OCI-LY1 (cell line): ENCODE results near the gene CNTN6.

Experiments used
- H2AFZ ChIP-seq: fragments of 200-600 bp; sonication (generic), shearing (Covaris generic); 2 replicates; pipeline ENCODE4 v1.6.0; 2014; ENCODE audit warnings: antibody characterized with exemption, mild to moderate bottlenecking, low read length
- H3F3A ChIP-seq: fragments of 200-600 bp; sonication (generic), shearing (Covaris generic); 2 replicates; pipeline ENCODE4 v1.6.0; 2014; ENCODE audit warnings: mild to moderate bottlenecking, antibody characterized with exemption, low read length, moderate library complexity; ENCODE audit not compliant: insufficient read depth
- H3K27ac ChIP-seq: fragments of 200-600 bp; sonication (generic); 2 replicates; pipeline ENCODE4 v1.5.1; 2014; ENCODE audit warnings: low read length, mixed run types, mild to moderate bottlenecking, low read depth; ENCODE audit not compliant: poor library complexity, severe bottlenecking
- H3K27me3 ChIP-seq: fragments of 200-600 bp; sonication (generic); 2 replicates; pipeline ENCODE4 v1.6.0; 2014; ENCODE audit warnings: antibody characterized with exemption, mild to moderate bottlenecking, low read length, moderate library complexity; ENCODE audit not compliant: insufficient read depth
- H3K36me3 ChIP-seq: fragments of 200-600 bp; sonication (generic); 2 replicates; pipeline ENCODE4 v1.6.1; 2014; ENCODE audit warnings: mild to moderate bottlenecking, antibody characterized with exemption, low read length, moderate library complexity, mixed read lengths; ENCODE audit not compliant: insufficient read depth
- H3K4me1 ChIP-seq: fragments of 200-600 bp; sonication (generic); 2 replicates; pipeline ENCODE4 v1.5.1; 2014; ENCODE audit warnings: mild to moderate bottlenecking, low read length, moderate library complexity; ENCODE audit not compliant: insufficient read depth, severe bottlenecking
- H3K4me2 ChIP-seq: fragments of 200-600 bp; sonication (generic), shearing (Covaris generic); 2 replicates; pipeline ENCODE4 v1.6.1; 2014; ENCODE audit warnings: low read length
- H3K4me3 ChIP-seq: fragments of 200-600 bp; sonication (generic); 2 replicates; pipeline ENCODE4 v1.5.1; 2014; ENCODE audit warnings: low read length, low read depth, mild to moderate bottlenecking, mixed read lengths; ENCODE audit not compliant: poor library complexity, severe bottlenecking
- H3K79me2 ChIP-seq: fragments of 200-600 bp; shearing (Covaris generic); 2 replicates; pipeline ENCODE4 v1.6.1; 2016; ENCODE audit warnings: mixed run types, low read length, mixed read lengths; ENCODE audit not compliant: insufficient read depth
- H3K9ac ChIP-seq: fragments of 200-600 bp; sonication (generic), shearing (Covaris generic); 2 replicates; pipeline ENCODE4 v1.6.1; 2014; ENCODE audit warnings: mild to moderate bottlenecking, low read length, mixed read lengths
- H3K9me2 ChIP-seq: fragments of 200-600 bp; sonication (generic), shearing (Covaris generic); 2 replicates; pipeline ENCODE4 v1.6.1; 2014; ENCODE audit warnings: low read depth, mild to moderate bottlenecking, low read length, mixed read lengths
- H3K9me3 ChIP-seq: fragments of 200-600 bp; shearing (Covaris generic); 2 replicates; pipeline ENCODE4 v1.6.1; 2014; ENCODE audit warnings: low read length, mixed read lengths
- H4K20me1 ChIP-seq: fragments of 200-600 bp; sonication (generic), shearing (Covaris generic); 2 replicates; pipeline ENCODE4 v1.6.0; 2016; ENCODE audit warnings: mild to moderate bottlenecking, low read length; ENCODE audit not compliant: insufficient read depth
- CTCF ChIP-seq: fragments of 200-600 bp; sonication (generic), shearing (Covaris generic); IDR thresholded peaks from 2 replicates; pipeline ENCODE4 v1.5.1; 2017; ENCODE audit warnings: mild to moderate bottlenecking, antibody characterized with exemption, low read length, moderate library complexity, mixed read lengths
- EZH2 ChIP-seq: fragments of 200-600 bp; sonication (generic), shearing (Covaris generic); IDR thresholded peaks from 2 replicates; pipeline ENCODE4 v1.8.0; 2017; ENCODE audit warnings: borderline replicate concordance, mixed run types, mild to moderate bottlenecking, antibody characterized with exemption, low read length, moderate library complexity, mixed read lengths

The CNTN6 gene

GRCh38 chr3:1262246-1262645 lies 169.4 kb downstream of the CNTN6 start:
- H3K4me1 ChIP-seq: no peaks in the 10 kb centered on the region
- H3K27ac ChIP-seq: no peak overlapping the region
- H3K9me3 ChIP-seq: no peaks in the 10 kb centered on the region
- H3K36me3 ChIP-seq: no peaks in the 10 kb centered on the region
- no peaks in the 10 kb centered on the region for H3K79me2 ChIP-seq
- no peak for TF ChIP-seq CTCF
- no peak for TF ChIP-seq EZH2
- no peaks in the 10 kb centered on the region for H3F3A ChIP-seq
- no peak overlapping the region for H3K9ac ChIP-seq
- H3K27me3 ChIP-seq: no peaks in the 10 kb centered on the region
- H3K9me2 ChIP-seq: no peaks in the 10 kb centered on the region
- no peak overlapping the region for H3K4me3 ChIP-seq
- H3K4me2 ChIP-seq: no peak overlapping the region
- H4K20me1 ChIP-seq: no peaks in the 10 kb centered on the region
- no peak overlapping the region for H2AFZ ChIP-seq

- no peaks in the 10 kb centered on the region for H4K20me1 ChIP-seq
- TF ChIP-seq EZH2 (no peak), CTCF (no peak)
- no peaks in the 10 kb centered on the region for H3K36me3 ChIP-seq
- H3K4me1 ChIP-seq: no peaks in the 10 kb centered on the region
- H3K9me2 ChIP-seq: no peaks in the 10 kb centered on the region
- no peaks in the 10 kb centered on the region for H3K9me3 ChIP-seq
- H3K79me2 ChIP-seq: no peaks in the 10 kb centered on the region
- H3F3A ChIP-seq: no peaks in the 10 kb centered on the region
- H3K4me3 ChIP-seq: no peak overlapping the region
- H2AFZ ChIP-seq: no peak overlapping the region
- no peak overlapping the region for H3K27ac ChIP-seq
- H3K4me2 ChIP-seq: no peak overlapping the region
- no peak overlapping the region for H3K9ac ChIP-seq
- H3K27me3 ChIP-seq: no peaks in the 10 kb centered on the region
Measured at GRCh38 chr3:1263121-1263520, 170.3 kb downstream of the CNTN6 start.

- Histone ChIP-seq H2AFZ (no peak overlapping the region), H4K20me1 (no peaks in the 10 kb centered on the region), H3K9me3 (no peaks in the 10 kb centered on the region), H3K27ac (no peak overlapping the region), H3K36me3 (no peaks in the 10 kb centered on the region), H3K27me3 (no peaks in the 10 kb centered on the region), H3K4me3 (no peak overlapping the region), H3K9me2 (no peaks in the 10 kb centered on the region), H3F3A (no peaks in the 10 kb centered on the region), H3K79me2 (no peaks in the 10 kb centered on the region), H3K4me2 (no peak overlapping the region), H3K9ac (no peak overlapping the region), H3K4me1 (no peaks in the 10 kb centered on the region)
- TF ChIP-seq EZH2 (no peak), CTCF (no peak)
Measured at GRCh38 chr3:1269808-1270207, 177.0 kb downstream of the CNTN6 start.
